ENCODE measurements around the gene CRISP2.

GRCh38 chr6:49646130-49646824, 67.1 kb downstream of the CRISP2 start:
- TF ChIP-seq CTCF (IDR thresholded peaks at IDR 0.05) = no peak
- no peak for TF ChIP-seq POLR2A (IDR thresholded peaks at IDR 0.05)
